Measurements from ENCODE around the gene ZMYND15. TPM values are rescaled to one million over a fixed set of nuclear protein-coding genes. Genes with fewer than 3 reads are reported as not detected.
A peak's percentile ranks its signal among the peaks of the same experiment; 100 is the strongest.
"Not testable (repeated sequence)": the region's sequence is repeated elsewhere in the genome, so short reads cannot be mapped to it uniquely, and the experiment has no call there.

Gene ZMYND15
- total RNA-seq: under 1 TPM in 1 of 2 experiments, not detected in 1; 0.10 TPM

GRCh38 chr17:4739122-4740024 is at the start of gene ZMYND15, which contains the start of gene CXCL16:
TSS of gene ZMYND15 (plus strand) at chr17:4739833. CDS start at chr17:4740549, 716 bp downstream.
TSS of gene CXCL16 (minus strand) at chr17:4739928. CDS start at chr17:4739339, 589 bp downstream.
- peaks cover 37% of the 10 kb centered on the region for H3K27me3 Mint-ChIP-seq
- peaks cover 3% of the 10 kb centered on the region for H3K36me3 Mint-ChIP-seq (ENCODE audit: low read depth)
- DNase-seq: peak; percentile 56
- peak within 1 kb of the TSS; percentile 74 for H3K4me3 Mint-ChIP-seq
- no peaks in the 10 kb centered on the region for H3K9me3 Mint-ChIP-seq
- ChIA-PET POLR2A (interaction anchor here (1.0 to 2.0 kb wide), 3 partner anchors 9 to 57 kb away, joined by 3 to 5 read pairs (median 3); no protein-coding TSS in a partner anchor), CTCF (interaction anchor here (1.4 kb wide), 1 partner anchor 8 kb away, joined by 3 read pairs; no protein-coding TSS in a partner anchor)
- peaks cover 26% of the 10 kb centered on the region for H3K4me1 Mint-ChIP-seq
- H3K27ac Mint-ChIP-seq: no peak within 1 kb of the TSS

GRCh38 chr17:4689872-4690271 is 49.8 kb upstream of the ZMYND15 start:
- H3K9me3 Mint-ChIP-seq, POLR2A ChIA-PET, H3K4me3 Mint-ChIP-seq, DNase-seq, H3K27me3 Mint-ChIP-seq, CTCF ChIA-PET, H3K27ac Mint-ChIP-seq: not testable (repeated sequence)
- peaks cover 13% of the 10 kb centered on the region for H3K4me1 Mint-ChIP-seq
- peaks cover 72% of the 10 kb centered on the region for H3K36me3 Mint-ChIP-seq (ENCODE audit: low read depth)

GRCh38 chr17:4690745-4691144 is 48.9 kb upstream of the ZMYND15 start:
- ChIA-PET CTCF (no interaction called here), POLR2A (interaction anchor here (1.3 kb wide), 1 partner anchor 12 kb away, joined by 5 read pairs; no protein-coding TSS in a partner anchor)
- no peak overlapping the region for H3K4me3 Mint-ChIP-seq
- no peak for DNase-seq
- H3K4me1 Mint-ChIP-seq: peaks cover 18% of the 10 kb centered on the region
- H3K9me3 Mint-ChIP-seq: no peaks in the 10 kb centered on the region
- no peak overlapping the region for H3K27ac Mint-ChIP-seq
- peaks cover 67% of the 10 kb centered on the region for H3K36me3 Mint-ChIP-seq (ENCODE audit: low read depth)
- H3K27me3 Mint-ChIP-seq: no peaks in the 10 kb centered on the region

- ChIA-PET POLR2A (interaction anchor here (1.3 kb wide), 1 partner anchor 11 kb away, joined by 5 read pairs; no protein-coding TSS in a partner anchor), CTCF (no interaction called here)
- Mint-ChIP-seq H3K9me3 (no peaks in the 10 kb centered on the region), H3K27ac (no peak overlapping the region), H3K4me3 (no peak overlapping the region), H3K4me1 (peaks cover 25% of the 10 kb centered on the region), H3K36me3 (ENCODE audit: low read depth) (peaks cover 66% of the 10 kb centered on the region), H3K27me3 (no peaks in the 10 kb centered on the region)
- DNase-seq: no peak
These were observed 47.9 kb upstream of the ZMYND15 start for GRCh38 chr17:4691686-4692085.

GRCh38 chr17:4693416-4693815 is 46.2 kb upstream of the ZMYND15 start:
- POLR2A ChIA-PET: no interaction called here
- H3K9me3 Mint-ChIP-seq: no peaks in the 10 kb centered on the region
- peaks cover 32% of the 10 kb centered on the region for H3K4me1 Mint-ChIP-seq
- no peaks in the 10 kb centered on the region for H3K27me3 Mint-ChIP-seq
- no peak overlapping the region for H3K4me3 Mint-ChIP-seq
- DNase-seq: no peak
- no peak overlapping the region for H3K27ac Mint-ChIP-seq
- CTCF ChIA-PET: no interaction called here
- peaks cover 55% of the 10 kb centered on the region for H3K36me3 Mint-ChIP-seq (ENCODE audit: low read depth)

GRCh38 chr17:4696437-4696805 is 43.2 kb upstream of the ZMYND15 start:
- ChIA-PET POLR2A (interaction anchor here (0.8 to 3.2 kb wide), 4 partner anchors 8 to 134 kb away, joined by 3 to 13 read pairs (median 4); partner anchors contain the start of gene ARRB2), CTCF (interaction anchor here (1.4 kb wide), 1 partner anchor 14 kb away, joined by 3 read pairs; the partner anchor contains the start of gene ARRB2)
- peak; percentile 46 for DNase-seq
- no peaks in the 10 kb centered on the region for H3K27me3 Mint-ChIP-seq
- H3K4me3 Mint-ChIP-seq: peak overlapping the region; percentile 67
- peaks cover 27% of the 10 kb centered on the region for H3K36me3 Mint-ChIP-seq (ENCODE audit: low read depth)
- peaks cover 37% of the 10 kb centered on the region for H3K4me1 Mint-ChIP-seq
- no peaks in the 10 kb centered on the region for H3K9me3 Mint-ChIP-seq
- H3K27ac Mint-ChIP-seq: peak overlapping the region; percentile 96

- CTCF ChIA-PET: interaction anchor here (0.6 kb wide), 1 partner anchor 184 kb away, joined by 5 read pairs; no protein-coding TSS in a partner anchor
- H3K9me3 Mint-ChIP-seq; H3K36me3 Mint-ChIP-seq (ENCODE audit: low read depth); H3K4me3 Mint-ChIP-seq; H3K27me3 Mint-ChIP-seq; DNase-seq; H3K27ac Mint-ChIP-seq: not testable (repeated sequence)
- POLR2A ChIA-PET: interaction anchor here (1.0 kb wide), 1 partner anchor 11 kb away, joined by 4 read pairs; the partner anchor contains the start of gene ARRB2
- H3K4me1 Mint-ChIP-seq: peaks cover 55% of the 10 kb centered on the region
These were observed 40.1 kb upstream of the ZMYND15 start for GRCh38 chr17:4699401-4700056.

GRCh38 chr17:4701116-4701515 is 38.5 kb upstream of the ZMYND15 start:
- Mint-ChIP-seq H3K4me1 (peaks cover 60% of the 10 kb centered on the region), H3K27ac (peak overlapping the region; percentile 13), H3K36me3 (ENCODE audit: low read depth) (peaks cover 12% of the 10 kb centered on the region), H3K9me3 (no peaks in the 10 kb centered on the region), H3K4me3 (no peak overlapping the region), H3K27me3 (no peaks in the 10 kb centered on the region)
- CTCF ChIA-PET: interaction anchor here (0.5 to 1.8 kb wide), 5 partner anchors 9 to 261 kb away, joined by 3 to 8 read pairs (median 4); partner anchors contain the start of gene ARRB2
- POLR2A ChIA-PET: interaction anchor here (0.6 to 4.6 kb wide), 2 partner anchors 13 to 89 kb away, joined by 4 to 21 read pairs; no protein-coding TSS in a partner anchor
- no peak for DNase-seq

- ChIA-PET POLR2A (interaction anchor here (0.8 to 4.6 kb wide), 13 partner anchors 8 to 337 kb away, joined by 3 to 21 read pairs (median 5); partner anchors contain the start of genes C17orf107, MYBBP1A, PLD2 and RNF167), CTCF (interaction anchor here (1.2 kb wide), 1 partner anchor 87 kb away, joined by 3 read pairs; no protein-coding TSS in a partner anchor)
- H3K27ac Mint-ChIP-seq: peak overlapping the region; percentile 87
- DNase-seq: no peak
- peak overlapping the region; percentile 75 for H3K4me3 Mint-ChIP-seq
- peaks cover 61% of the 10 kb centered on the region for H3K4me1 Mint-ChIP-seq
- no peaks in the 10 kb centered on the region for H3K27me3 Mint-ChIP-seq
- H3K9me3 Mint-ChIP-seq: peaks cover 2% of the 10 kb centered on the region
- H3K36me3 Mint-ChIP-seq (ENCODE audit: low read depth): peaks cover 14% of the 10 kb centered on the region
These were observed 36.3 kb upstream of the ZMYND15 start for GRCh38 chr17:4703330-4703691.

- H3K27ac Mint-ChIP-seq: peak overlapping the region; percentile 87
- peaks cover 66% of the 10 kb centered on the region for H3K4me1 Mint-ChIP-seq
- CTCF ChIA-PET, H3K27me3 Mint-ChIP-seq, DNase-seq, H3K9me3 Mint-ChIP-seq: not testable (repeated sequence)
- peak overlapping the region; percentile 75 for H3K4me3 Mint-ChIP-seq
- peaks cover 14% of the 10 kb centered on the region for H3K36me3 Mint-ChIP-seq (ENCODE audit: low read depth)
- POLR2A ChIA-PET: interaction anchor here (0.6 to 4.6 kb wide), 6 partner anchors 8 to 781 kb away, joined by 3 to 21 read pairs (median 3); partner anchors contain the start of genes DERL2, MIS12, RNF167 and SLC25A11
These were observed 35.1 kb upstream of the ZMYND15 start for GRCh38 chr17:4704574-4704907.

GRCh38 chr17:4704991-4705390 is 34.6 kb upstream of the ZMYND15 start:
- Mint-ChIP-seq H3K27ac (peak overlapping the region; percentile 87), H3K4me1 (peaks cover 70% of the 10 kb centered on the region), H3K9me3 (peaks cover 4% of the 10 kb centered on the region), H3K4me3 (peak overlapping the region; percentile 75), H3K27me3 (no peaks in the 10 kb centered on the region), H3K36me3 (ENCODE audit: low read depth) (peaks cover 14% of the 10 kb centered on the region)
- DNase-seq: no peak
- CTCF ChIA-PET: no interaction called here
- POLR2A ChIA-PET: interaction anchor here (0.6 to 4.6 kb wide), 5 partner anchors 9 to 781 kb away, joined by 3 to 21 read pairs (median 3); partner anchors contain the start of genes DERL2, MIS12, RNF167 and SLC25A11

- no peak for DNase-seq
- Mint-ChIP-seq H3K4me3 (peak overlapping the region; percentile 75), H3K36me3 (ENCODE audit: low read depth) (peaks cover 15% of the 10 kb centered on the region), H3K4me1 (peaks cover 68% of the 10 kb centered on the region), H3K9me3 (peaks cover 4% of the 10 kb centered on the region), H3K27me3 (no peaks in the 10 kb centered on the region), H3K27ac (peak overlapping the region; percentile 41)
- CTCF ChIA-PET: no interaction called here
- POLR2A ChIA-PET: interaction anchor here (0.7 kb wide), 1 partner anchor 241 kb away, joined by 3 read pairs; no protein-coding TSS in a partner anchor
These were observed 33.5 kb upstream of the ZMYND15 start for GRCh38 chr17:4706121-4706520.

All from activated CD4-positive, alpha-beta memory T cell treated with anti-CD3 and anti-CD28 coated beads, Interleukin-2, amount 10 ng/mL, durations not matched to agents 7 days and 5 days (primary cell).